Limb (tissue), 2 donors: Measurements from ENCODE around the gene KIAA1755.
A peak's percentile ranks its signal among the peaks of the same experiment; 100 is the strongest.

Source experiments
- DNase-seq, 2 donors: peaks; one replicate each; pipeline ENCODE4 v3.0.0-alpha.2; 2016; ENCODE audit errors: extremely low spot score in 2 of 2

The KIAA1755 gene

DNA sequence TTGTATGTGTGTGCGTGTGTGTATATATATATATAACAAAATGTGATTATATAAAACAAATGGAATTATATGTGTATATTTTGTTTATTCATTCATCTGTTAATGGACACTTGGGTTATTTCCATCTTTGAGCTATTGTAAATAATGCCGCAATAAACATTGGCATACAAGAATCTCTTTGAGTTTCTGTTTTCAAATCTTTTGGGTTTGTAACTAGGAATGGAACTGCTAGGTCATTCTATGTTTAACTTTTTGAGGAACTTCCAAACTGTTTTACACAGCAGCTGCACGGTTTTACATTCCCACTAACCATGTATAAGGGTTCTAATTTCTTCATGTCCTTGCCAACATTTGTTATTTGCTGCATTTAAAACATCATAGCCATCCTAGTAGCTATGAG is 55.5 kb downstream of the KIAA1755 start:
- DNase-seq = no peak

- no peak for DNase-seq
Measured at GRCh38 chr20:38203981-38204357, 56.6 kb downstream of the KIAA1755 start.

DNA sequence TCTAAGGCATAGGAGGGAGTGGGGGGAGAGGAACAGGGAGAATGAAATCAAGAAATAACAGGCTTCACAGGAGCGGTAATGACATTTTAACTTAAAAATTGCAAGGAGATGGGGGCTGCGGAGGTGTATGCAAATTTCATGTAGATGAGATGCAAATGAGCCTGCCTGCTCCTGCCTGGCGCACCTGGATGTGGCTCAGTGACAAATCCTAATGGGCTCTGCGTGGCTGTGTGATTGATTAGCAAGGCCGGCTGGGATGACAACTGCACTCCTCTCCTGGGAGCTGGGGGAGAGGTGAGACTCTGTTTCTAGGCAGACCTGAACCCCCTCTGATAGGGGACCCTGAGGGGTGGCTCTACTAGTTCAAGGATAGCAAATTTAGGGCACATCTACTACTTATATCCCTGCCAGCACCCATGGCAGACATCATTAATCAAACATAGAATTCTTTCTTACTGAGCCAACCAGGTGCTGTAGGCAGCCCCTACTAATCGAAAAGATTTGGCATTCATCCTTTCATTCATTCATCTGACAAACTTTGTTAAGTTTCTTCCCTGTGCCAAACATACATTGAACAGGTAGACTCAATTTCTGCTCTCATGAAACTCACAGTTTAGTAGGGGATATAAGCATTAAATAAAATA is 57.1 kb downstream of the KIAA1755 start:
- peak in 1 of 2 donors; percentile 21 for DNase-seq

DNA sequence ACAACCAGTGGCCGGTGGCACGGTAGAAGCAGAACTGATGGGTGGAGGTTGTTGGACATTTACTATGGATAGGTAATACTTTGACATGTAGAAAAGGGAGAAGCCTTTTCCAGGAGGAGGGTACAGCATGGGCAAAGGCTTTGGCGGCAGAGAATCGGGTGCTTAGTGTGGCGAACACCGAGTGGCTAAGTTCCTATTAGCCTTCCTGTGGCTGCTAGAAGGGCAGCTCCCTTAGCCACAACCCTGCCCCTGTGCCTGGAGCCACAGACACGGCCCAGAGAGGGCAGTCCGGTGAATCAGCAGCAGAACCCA is 57.6 kb downstream of the KIAA1755 start:
- DNase-seq = no peak

GRCh38 chr20:38202153-38202981 is 58.2 kb downstream of the KIAA1755 start:
- no peak for DNase-seq

GRCh38 chr20:38201356-38201755 is 59.2 kb downstream of the KIAA1755 start:
- no peak for DNase-seq

DNA sequence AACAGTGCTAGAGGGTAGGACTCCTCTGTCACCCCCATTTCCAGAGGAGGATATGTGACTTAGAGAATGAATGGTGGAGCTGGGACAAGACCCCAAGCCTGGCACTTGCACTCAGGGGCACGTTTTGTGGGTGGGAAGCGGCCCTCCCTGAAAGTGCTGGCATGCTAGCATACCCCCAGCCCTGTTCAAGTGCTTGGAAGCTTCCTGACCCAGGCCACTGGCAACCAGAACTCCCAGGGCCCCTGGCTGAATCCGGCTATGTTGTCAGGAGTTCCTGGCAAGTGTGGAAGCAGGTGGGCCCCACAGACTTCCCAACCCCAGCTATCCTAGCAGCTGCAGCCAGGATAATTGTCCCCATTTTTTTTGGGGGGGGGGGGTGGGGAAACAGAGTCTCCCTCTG is 59.9 kb downstream of the KIAA1755 start:
- DNase-seq = no peak

GRCh38 chr20:38199501-38200390 is 60.8 kb downstream of the KIAA1755 start:
- no peak for DNase-seq

GRCh38 chr20:38198238-38198861 is 62.2 kb downstream of the KIAA1755 start:
- DNase-seq = no peak

- DNase-seq = no peak
Measured at GRCh38 chr20:38197619-38198018, 62.9 kb downstream of the KIAA1755 start.

DNA sequence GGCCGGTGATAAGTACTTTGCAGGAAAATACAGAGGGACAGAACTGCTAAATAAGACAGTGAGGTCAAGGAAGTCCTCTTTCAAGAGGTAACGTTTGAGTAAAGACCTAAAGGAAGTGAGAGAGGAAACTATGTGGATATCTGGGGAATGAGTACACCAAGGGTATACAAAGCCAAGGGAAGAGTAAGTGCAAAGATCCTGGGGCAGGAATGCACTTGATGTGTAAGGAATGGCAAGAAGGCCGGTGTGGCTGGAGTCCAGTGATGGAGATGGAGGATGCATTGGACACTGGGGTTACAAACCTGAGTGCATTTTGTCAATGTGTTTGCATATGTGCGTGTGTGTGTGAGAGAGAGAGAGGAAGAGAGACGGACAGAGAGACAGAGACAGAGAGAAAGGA is 63.3 kb downstream of the KIAA1755 start:
- no peak for DNase-seq

- no peak for DNase-seq
Measured at GRCh38 chr20:38196592-38196991, 63.9 kb downstream of the KIAA1755 start.

GRCh38 chr20:38196076-38196475 is 64.5 kb downstream of the KIAA1755 start:
- DNase-seq = no peak

GRCh38 chr20:38195521-38195920 is 65.0 kb downstream of the KIAA1755 start:
- DNase-seq = no peak

- DNase-seq = no peak
Measured at GRCh38 chr20:38194971-38195504, 65.5 kb downstream of the KIAA1755 start.

DNA sequence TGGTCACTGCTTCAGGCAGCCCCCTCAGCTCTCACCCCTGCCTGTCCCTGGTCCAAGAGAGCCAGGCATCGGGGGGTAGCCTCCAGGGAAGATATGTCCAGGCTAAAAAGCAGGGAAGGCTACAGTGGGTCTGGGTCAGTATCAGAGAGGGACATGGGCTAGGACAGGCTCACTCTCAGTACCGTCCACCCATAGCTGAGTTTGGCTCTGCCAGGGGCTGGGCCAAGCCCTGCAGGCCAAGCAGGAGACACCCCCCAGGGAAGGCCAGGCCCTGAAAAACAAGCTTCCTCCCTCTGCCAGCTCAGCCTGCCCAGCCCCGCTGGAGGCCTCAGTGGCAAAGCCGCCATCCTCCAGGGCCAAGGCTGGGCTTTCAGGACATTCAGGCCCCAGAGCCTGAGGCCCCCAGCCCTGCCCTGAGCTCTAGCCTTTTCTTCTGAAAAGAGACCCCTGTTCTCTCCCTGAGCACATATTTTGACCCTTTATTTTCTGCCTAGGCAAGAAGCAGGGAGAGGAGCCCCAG is 66.9 kb downstream of the KIAA1755 start:
- no peak for DNase-seq

GRCh38 chr20:38192323-38192885 is 68.1 kb downstream of the KIAA1755 start:
- no peak for DNase-seq

- no peak for DNase-seq
Measured at GRCh38 chr20:38191654-38192053, 68.9 kb downstream of the KIAA1755 start.

DNA sequence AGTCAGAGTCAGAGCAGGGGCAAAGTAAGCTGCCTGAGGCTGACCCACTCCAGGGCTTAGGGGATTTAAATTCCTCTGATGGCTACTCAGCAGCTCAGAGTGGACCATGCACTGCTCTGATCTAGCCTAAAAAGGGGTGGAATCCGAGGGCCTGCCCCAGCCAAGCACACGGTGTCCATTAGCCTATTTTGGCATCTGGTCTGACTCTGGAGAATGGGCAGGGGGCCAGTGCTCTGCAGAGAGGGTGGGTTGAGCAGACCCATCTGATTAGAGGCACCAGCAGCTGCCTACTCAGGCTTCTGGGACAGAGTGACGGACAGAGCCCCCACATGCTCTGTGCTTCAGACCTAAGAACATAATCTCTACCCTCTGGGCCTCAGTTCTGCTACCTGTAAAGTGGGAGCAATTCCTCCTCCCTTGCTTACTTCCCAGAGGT is 69.6 kb downstream of the KIAA1755 start:
- no peak for DNase-seq

- no peak for DNase-seq
Measured at GRCh38 chr20:38190166-38190565, 70.4 kb downstream of the KIAA1755 start.

GRCh38 chr20:38187517-38187916 is 73.0 kb downstream of the KIAA1755 start:
- DNase-seq = no peak
